Colonic mucosa (tissue), 4 donors: ENCODE measurements around the gene NALCN. TPM values are rescaled to one million over a fixed set of nuclear protein-coding genes. Genes with fewer than 3 reads are reported as not detected.

ENCODE experiments used
- DNase-seq: peaks from one replicate; pipeline ENCODE4 v3.0.0-alpha.2; 2020
- H3K27ac ChIP-seq: fragments of 200-600 bp; one replicate; pipeline ENCODE4 v1.8.0; 2021
- H3K27me3 ChIP-seq: fragments of 200-600 bp; one replicate; pipeline ENCODE4 v1.8.0; 2021
- H3K36me3 ChIP-seq: fragments of 200-600 bp; one replicate; pipeline ENCODE4 v1.8.0; 2021
- H3K4me1 ChIP-seq: fragments of 200-600 bp; one replicate; pipeline ENCODE4 v1.8.0; 2021; ENCODE audit warnings: mild to moderate bottlenecking
- H3K4me3 ChIP-seq: fragments of 200-600 bp; one replicate; pipeline ENCODE4 v1.8.0; 2021
- H3K9ac ChIP-seq, 2 donors: one replicate each; pipeline ENCODE4 v1.7.0; 2013; ENCODE audit warnings: control low read depth in 2 of 2, low read depth in 2 of 2, low read length in 2 of 2
- H3K9me3 ChIP-seq: fragments of 200-600 bp; one replicate; pipeline ENCODE4 v1.8.0; 2021
- CTCF ChIP-seq: fragments of 200-600 bp; IDR thresholded peaks from one replicate; pipeline ENCODE4 v1.8.0; 2022; ENCODE audit warnings: antibody characterized with exemption, mild to moderate bottlenecking
- intact Hi-C: fragments of 100-400 bp; cut with DNase I; formaldehyde crosslinking; loops from one replicate; pipeline ENCODE4 v1.14.1; 2022
- total RNA-seq, 2 donors: library from RNA; stranded (reverse); fragmentation: NEBNext Ultra II Directional in 1 of 2; extraction: Animal tissue kit (Norgen Biotek cat#: 25700) in 1 of 2; gene quantifications; one replicate each; pipeline ENCODE4 v1.2.1, GENCODE V29; 2021
- donor health status: healthy.
- donor health status: DM: no; HTN: no; CAD: no.
- donor health status: DM: no; HTN: no; CAD: no.

NALCN gene
- total RNA-seq, 2 donors from 2014 or later: 0.22 to 0.27 TPM

- Histone ChIP-seq H3K9ac (peak overlapping the region in 1 of 2 donors; percentile 20), H3K9me3 (no peaks in the 10 kb centered on the region), H3K4me3 (peak overlapping the region; percentile 30), H3K36me3 (no peaks in the 10 kb centered on the region), H3K4me1 (no peaks in the 10 kb centered on the region), H3K27ac (no peak overlapping the region), H3K27me3 (no peaks in the 10 kb centered on the region)
- TF ChIP-seq CTCF: no peak
- intact Hi-C loops: no loop called here
- DNase-seq: no peak
These were observed 37.5 kb upstream of the NALCN start for GRCh38 chr13:101453784-101454201.

- H3K27me3 ChIP-seq: no peaks in the 10 kb centered on the region
- no peak for TF ChIP-seq CTCF
- H3K9me3 ChIP-seq: no peaks in the 10 kb centered on the region
- H3K36me3 ChIP-seq: no peaks in the 10 kb centered on the region
- no peaks in the 10 kb centered on the region for H3K4me1 ChIP-seq
- DNase-seq: no peak
- H3K4me3 ChIP-seq: peak within 1 kb of the TSS; percentile 30
- intact Hi-C loops: no loop called here
- H3K27ac ChIP-seq: no peak within 1 kb of the TSS
- H3K9ac ChIP-seq: no peak within 1 kb of the TSS
These were observed 36.5 kb upstream of the NALCN start, which contains the start of gene ITGBL1 for GRCh38 chr13:101452519-101453485. TSS of gene ITGBL1 (plus strand) at chr13:101452675. CDS start at chr13:101452834, 159 bp downstream.

- no peak overlapping the region for H3K4me3 ChIP-seq
- H3K4me1 ChIP-seq: no peaks in the 10 kb centered on the region
- no peak overlapping the region for H3K9ac ChIP-seq
- no peak overlapping the region for H3K27ac ChIP-seq
- H3K9me3 ChIP-seq: no peaks in the 10 kb centered on the region
- TF ChIP-seq CTCF: no peak
- H3K36me3 ChIP-seq: no peaks in the 10 kb centered on the region
- intact Hi-C loops: no loop called here
- DNase-seq: no peak
- H3K27me3 ChIP-seq: no peaks in the 10 kb centered on the region
These were observed 35.3 kb upstream of the NALCN start for GRCh38 chr13:101451641-101452040.

- Histone ChIP-seq H3K4me3 (no peak overlapping the region), H3K27ac (no peak overlapping the region), H3K27me3 (no peaks in the 10 kb centered on the region), H3K4me1 (no peaks in the 10 kb centered on the region), H3K9ac (no peak overlapping the region), H3K9me3 (no peaks in the 10 kb centered on the region), H3K36me3 (no peaks in the 10 kb centered on the region)
- TF ChIP-seq CTCF: no peak
- intact Hi-C loops: no loop called here
- DNase-seq: no peak
These were observed 34.4 kb upstream of the NALCN start for GRCh38 chr13:101450749-101451130.

- Histone ChIP-seq H3K4me1 (no peaks in the 10 kb centered on the region), H3K4me3 (no peak overlapping the region), H3K27ac (no peak overlapping the region), H3K27me3 (no peaks in the 10 kb centered on the region), H3K9me3 (no peaks in the 10 kb centered on the region), H3K9ac (no peak overlapping the region), H3K36me3 (no peaks in the 10 kb centered on the region)
- intact Hi-C loops: no loop called here
- TF ChIP-seq CTCF: no peak
- DNase-seq: no peak
These were observed 33.8 kb upstream of the NALCN start for GRCh38 chr13:101449790-101450748.
